HL-60 (cell line): ENCODE data around the gene F2RL3.

Experiments
- POLR2AphosphoS5 ChIP-seq: IDR thresholded peaks from 2 replicates; pipeline ENCODE4 v1.6.1; 2012; ENCODE audit warnings: low read depth
- REST ChIP-seq: IDR thresholded peaks from 2 replicates; pipeline ENCODE4 v1.6.1; 2012; ENCODE audit warnings: low read depth; ENCODE audit not compliant: insufficient replicate concordance
- TF ChIP-seq, protein P1 (sequence below): IDR thresholded peaks from one replicate; pipeline ENCODE4 v1.5.1; 2011; ENCODE audit warnings: low read length, control low read depth, inconsistent platforms; ENCODE audit not compliant: insufficient read depth

GRCh38 chr19:16893686-16893989, 4.8 kb downstream of the F2RL3 start:
- TF ChIP-seq, protein P1, sequence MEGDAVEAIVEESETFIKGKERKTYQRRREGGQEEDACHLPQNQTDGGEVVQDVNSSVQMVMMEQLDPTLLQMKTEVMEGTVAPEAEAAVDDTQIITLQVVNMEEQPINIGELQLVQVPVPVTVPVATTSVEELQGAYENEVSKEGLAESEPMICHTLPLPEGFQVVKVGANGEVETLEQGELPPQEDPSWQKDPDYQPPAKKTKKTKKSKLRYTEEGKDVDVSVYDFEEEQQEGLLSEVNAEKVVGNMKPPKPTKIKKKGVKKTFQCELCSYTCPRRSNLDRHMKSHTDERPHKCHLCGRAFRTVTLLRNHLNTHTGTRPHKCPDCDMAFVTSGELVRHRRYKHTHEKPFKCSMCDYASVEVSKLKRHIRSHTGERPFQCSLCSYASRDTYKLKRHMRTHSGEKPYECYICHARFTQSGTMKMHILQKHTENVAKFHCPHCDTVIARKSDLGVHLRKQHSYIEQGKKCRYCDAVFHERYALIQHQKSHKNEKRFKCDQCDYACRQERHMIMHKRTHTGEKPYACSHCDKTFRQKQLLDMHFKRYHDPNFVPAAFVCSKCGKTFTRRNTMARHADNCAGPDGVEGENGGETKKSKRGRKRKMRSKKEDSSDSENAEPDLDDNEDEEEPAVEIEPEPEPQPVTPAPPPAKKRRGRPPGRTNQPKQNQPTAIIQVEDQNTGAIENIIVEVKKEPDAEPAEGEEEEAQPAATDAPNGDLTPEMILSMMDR: no peak
- no peak for TF ChIP-seq POLR2AphosphoS5
- TF ChIP-seq REST: no peak
